Sciatic nerve (tissue), 2 donors: ENCODE measurements around the gene NUSAP1. TPM values are rescaled to one million over a fixed set of nuclear protein-coding genes. Genes with fewer than 3 reads are reported as not detected.
"Not testable (repeated sequence)": the region's sequence is repeated elsewhere in the genome, so short reads cannot be mapped to it uniquely, and the experiment has no call there.

Experiments used
- ATAC-seq: fragments of 200-7000 bp; cut with Tn5 transposase; one replicate; pipeline ENCODE4 v1.9.1; 2020; ENCODE audit warnings: mild to moderate bottlenecking, moderate library complexity
- DNase-seq: peaks from one replicate; pipeline ENCODE4 v3.0.0-alpha.2; 2020; ENCODE audit warnings: low spot score
- intact Hi-C: fragments of 100-400 bp; cut with DNase I; formaldehyde crosslinking; loops from one replicate; pipeline ENCODE4 v1.14.2; 2022
- total RNA-seq: library from RNA; stranded (reverse); fragmentation: NEBNext Ultra II Directional; extraction: Animal tissue kit (Norgen Biotek cat#: 25700); gene quantifications from one replicate; pipeline ENCODE4 v1.2.1, GENCODE V29; 2021
- donor health status: DM: no; HTN: no; CAD: no.
- donor health status: DM: no; HTN: no; CAD: no.

NUSAP1 gene
- total RNA-seq, 1 donor from 2014 or later = 3.1 TPM

DNA sequence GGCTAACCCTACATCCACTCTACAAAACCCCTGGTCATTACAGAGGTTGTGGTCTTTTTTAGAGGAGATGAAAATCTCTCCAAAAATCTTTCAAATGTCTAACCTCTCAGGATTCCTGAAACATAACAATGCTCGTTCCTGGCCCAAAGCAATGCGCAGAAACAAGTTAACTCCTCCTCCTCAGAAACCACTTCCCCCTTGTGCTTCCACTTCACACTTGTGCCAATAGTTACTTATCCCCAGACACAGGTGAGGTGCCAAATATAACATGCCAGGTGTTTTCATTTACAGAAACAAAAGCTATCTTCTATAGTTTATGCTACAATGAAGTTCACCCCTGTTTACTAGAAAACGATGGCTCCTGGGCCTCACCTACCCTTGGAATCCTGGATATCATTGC is 63.4 kb downstream of the NUSAP1 start:
- ATAC-seq = no peak
- intact Hi-C loops = no loop called here
- no peak for DNase-seq

DNA sequence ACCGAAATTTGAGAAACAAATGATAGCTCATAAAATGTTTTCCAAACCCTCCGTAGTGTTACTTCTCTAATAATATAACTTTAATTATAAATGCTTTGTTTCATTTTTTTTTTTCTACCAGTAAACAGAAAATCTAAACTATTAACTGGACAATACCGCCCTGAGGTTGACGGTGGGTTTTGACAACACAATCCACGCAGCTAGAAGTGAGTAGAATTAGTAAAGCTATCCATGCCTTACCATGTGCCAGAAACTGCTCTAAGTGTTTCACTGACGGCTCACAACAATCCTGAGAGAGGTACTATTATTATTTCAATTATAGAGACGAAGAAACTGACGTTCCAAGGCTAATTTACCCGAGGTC is 69.2 kb downstream of the NUSAP1 start:
- DNase-seq (no peak), ATAC-seq (no peak)
- intact Hi-C loops = no loop called here

DNA sequence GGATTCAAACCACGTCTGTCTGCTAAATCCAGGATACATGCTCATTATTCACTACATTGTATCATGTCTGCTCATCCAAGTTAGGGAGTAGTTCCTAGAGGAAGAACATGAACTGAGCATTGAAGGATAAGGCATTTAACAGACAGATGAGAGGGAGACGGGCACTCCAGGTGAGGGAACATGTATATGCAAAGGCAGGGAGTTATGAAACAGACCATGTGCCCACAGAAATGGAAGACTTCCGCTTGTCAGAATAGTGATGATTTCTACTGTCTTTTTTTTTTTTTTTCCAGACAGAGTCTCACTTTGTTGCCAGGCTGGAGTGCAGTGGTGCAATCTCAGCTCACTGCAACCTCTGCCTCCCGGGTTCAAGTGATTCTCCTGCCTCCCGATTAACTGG is 74.7 kb downstream of the NUSAP1 start:
- ATAC-seq = no peak
- intact Hi-C loops = no loop called here
- no peak for DNase-seq

DNA sequence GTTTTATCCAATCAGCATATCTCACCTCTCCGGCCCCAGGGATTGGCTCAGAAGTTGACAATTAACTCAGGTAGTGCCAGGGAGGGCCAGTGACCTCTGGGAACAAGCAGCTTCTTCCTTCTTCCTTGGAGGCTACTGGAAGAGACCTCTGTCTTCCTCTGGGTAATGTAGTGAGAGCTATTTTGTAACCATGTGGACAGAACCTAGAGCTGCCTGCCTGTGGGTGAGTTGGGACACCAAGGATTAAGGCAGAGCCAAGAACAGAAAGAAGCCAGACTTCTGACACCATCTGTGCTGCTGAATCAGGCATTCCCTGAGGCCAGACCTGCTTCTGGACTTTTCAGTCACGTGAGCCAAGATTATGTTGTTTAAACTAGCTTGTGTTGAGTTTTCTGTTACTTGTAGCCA is 75.6 kb downstream of the NUSAP1 start:
- DNase-seq (no peak), ATAC-seq (no peak)
- intact Hi-C loops = no loop called here

DNA sequence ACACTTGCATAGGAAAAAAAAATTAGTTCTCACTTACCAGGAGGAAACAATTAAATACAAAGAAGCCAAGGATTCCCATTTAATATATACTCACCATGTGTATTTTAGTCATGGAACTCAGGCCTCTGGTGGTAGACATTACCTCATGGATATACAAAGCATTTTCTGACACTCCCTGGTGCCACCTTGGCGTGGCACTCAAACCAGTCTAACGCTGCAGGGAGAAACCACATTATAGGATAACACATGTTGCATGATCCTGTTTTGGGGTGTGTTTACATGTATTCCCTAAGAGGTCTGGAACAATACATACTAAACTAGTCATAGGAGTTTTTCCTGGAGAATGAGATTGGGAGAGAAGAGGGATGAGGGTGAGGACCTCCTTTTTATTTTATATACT is 78.3 kb downstream of the NUSAP1 start:
- no peak for DNase-seq
- ATAC-seq = no peak
- intact Hi-C loops = no loop called here

DNA sequence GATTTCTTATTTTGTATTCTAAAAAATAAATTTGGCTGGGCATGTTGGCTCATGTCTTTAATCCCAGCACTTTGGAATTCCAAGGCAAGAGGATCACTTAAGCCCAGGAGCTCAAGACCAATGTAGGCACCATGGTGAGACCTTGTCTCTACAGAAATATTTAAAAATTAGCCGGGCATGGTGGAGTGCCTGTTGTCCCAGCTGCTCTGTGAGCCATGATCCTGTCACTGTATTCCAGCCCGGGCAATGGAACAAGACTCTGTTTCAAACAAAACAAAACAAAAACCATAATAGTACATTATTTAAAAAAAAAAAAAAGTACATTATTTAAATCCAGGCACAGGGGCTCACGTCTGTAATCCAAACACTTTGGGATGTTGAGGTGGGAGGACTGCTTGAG is 78.8 kb downstream of the NUSAP1 start:
- DNase-seq = no peak
- intact Hi-C loops = no loop called here
- no peak for ATAC-seq

DNA sequence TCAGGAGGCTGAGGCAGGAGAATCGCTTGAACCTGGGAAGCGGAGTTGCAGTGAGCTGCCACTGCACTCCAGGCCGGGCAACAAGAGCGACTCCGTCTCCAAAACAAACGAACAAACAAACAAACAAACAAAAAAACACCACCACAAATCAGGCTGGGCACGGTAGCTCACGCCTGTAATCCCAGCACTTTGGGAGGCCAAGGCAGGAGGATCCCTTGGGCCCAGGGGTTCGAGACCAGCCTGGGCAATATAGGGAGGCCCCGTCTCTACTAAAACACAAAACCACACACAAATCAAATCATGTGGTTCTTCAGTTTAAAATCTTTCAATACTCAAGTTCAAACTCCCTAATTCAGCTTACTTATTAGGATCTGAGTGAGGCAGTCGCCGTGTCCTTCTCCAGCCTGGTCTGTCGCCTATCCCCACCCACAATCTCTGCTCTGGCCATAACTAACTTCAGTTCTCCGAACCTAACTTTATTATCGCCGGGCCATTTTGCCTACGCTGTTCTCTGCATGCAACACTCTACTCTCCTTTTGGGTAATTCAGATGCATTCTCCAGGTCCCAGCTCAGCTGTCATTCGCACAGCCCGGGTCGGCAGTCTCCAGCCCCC is 83.6 kb downstream of the NUSAP1 start:
- intact Hi-C loops = no loop called here
- no peak for DNase-seq
- peak; percentile 51 for ATAC-seq

DNA sequence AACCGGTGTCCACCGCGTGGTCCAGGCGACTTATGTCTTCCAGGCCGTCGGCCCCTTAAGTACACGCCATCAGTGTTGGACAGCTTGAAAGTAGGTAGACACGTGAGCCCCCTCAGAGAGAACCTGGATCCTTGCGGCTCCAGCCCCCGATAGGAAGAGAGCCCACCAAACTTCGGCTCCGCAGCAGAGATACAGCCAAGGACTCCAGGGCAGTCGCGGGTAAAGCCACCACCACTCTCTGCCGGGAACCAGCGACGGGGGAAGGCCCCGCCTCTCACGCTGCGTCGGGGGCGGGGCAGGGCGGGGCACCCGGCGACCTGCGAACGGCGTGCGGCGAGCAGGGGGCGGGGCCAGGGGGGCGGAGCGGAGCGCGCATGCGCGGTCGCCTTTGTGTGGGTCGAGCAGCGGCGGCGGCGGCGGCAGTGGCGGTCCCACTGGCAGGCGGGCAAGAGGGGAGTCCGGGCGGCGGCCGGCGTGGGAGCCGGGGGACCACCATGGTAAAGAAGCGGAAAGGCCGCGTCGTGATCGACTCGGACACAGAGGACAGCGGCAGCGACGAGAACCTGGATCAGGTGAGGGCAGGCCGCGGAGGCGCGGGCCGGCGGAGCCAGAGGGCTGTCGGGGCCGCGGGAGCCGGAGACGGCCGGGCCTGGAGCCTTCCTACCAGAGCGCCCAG is 84.2 kb downstream of the NUSAP1 start, which contains the start of gene RTF1:
RTF1 (plus strand) TSS at position 354 of the 676 bp plus-strand sequence; CDS start at position 375, 21 bp downstream.
- DNase-seq (peak; percentile 98), ATAC-seq (peak; percentile 99)
- intact Hi-C loops = no loop called here

DNA sequence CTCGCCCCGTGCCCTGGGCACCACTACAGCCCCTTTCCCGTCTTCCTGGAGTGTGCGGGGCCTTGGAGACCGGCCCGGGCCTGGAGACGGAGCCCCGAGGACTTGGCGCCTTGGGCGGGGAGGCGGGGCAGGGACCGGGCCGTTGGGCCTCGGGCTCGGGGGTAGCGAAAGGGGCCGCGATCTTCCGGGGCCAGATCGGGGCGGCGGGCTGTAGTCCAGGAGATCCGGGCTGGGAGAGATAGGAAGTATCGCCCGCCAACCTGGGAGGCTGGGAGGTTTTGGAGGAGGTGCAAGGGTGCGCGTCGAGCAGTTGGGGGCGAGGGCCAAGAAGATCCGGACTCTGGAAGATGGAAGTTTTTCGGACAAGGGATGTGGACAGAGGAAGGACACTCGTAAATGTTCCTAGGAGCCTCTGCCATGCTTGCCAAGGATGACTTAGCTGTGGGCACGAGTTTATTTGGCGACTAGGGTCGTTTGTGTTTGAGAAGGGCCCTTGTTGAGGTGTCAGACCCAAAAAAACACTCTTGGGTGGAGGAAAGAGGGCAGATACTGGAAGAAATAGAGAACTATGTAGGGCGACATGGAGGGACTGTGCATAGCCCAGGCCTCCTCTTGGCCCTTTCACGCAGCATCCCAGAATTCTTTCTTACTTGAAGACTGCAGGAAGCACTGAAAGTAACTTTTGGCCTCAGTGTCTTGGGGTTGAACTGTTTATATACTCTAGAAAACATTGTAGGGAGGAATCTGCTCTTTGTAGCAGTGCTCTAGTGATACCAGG is 84.9 kb downstream of the NUSAP1 start:
- peak; percentile 24 for ATAC-seq
- intact Hi-C loops = loop anchor here (2.0 kb wide), 1 partner anchor 15 kb away; no protein-coding TSS in a partner anchor
- peak; percentile 70 for DNase-seq

DNA sequence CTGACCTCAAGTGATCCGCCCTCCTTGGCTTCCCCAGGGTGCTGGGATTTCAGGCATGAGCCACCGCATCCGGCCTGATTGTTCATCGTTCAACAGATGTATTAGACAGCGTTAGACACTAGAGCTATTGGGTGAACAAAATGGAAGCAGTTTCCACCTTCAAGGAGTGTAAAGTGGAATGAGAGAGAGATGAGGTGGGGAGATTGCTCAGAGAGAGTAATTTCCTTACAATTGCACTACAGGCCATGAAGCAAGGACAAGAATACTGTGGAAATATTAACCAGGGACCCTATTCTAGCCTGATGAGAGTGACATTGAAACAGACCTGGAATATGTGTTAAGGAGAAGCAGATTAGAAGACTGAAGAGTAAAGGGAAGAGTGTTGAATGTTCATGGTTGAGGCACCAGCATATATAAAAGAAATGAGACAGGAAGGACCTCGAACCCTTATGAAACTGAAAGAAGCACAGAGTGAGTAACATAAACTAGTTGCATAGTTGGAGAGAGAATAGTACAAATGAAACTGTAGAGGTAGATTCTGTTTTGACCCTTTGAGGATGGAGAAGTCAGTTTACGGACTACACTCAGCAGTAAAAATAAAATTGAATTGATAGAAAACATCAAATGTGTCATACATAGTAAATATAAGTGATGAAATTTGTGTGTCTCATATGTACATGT is 91.4 kb downstream of the NUSAP1 start:
- no peak for ATAC-seq
- intact Hi-C loops = no loop called here
- DNase-seq = no peak

DNA sequence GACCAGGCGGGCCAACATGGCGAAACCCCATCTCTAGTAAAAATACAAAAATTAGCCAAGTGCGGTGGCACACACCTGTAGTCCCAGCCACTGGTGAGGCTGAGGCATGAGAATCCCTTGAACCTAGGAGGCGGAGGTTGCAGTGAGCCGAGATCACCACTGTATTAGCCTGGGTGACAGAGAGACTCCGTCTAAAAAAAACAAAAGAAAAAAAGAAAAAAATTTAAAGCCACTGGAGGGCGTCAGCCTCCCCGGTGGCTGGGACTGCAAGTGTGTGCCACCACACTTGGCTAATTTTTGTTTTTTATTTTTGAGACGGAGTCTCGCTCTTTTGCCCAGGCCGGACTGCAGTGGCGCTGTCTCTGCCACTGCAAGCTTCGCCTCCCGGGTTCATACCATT is 92.1 kb downstream of the NUSAP1 start:
- DNase-seq (no peak), ATAC-seq (no peak)
- intact Hi-C loops = no loop called here

DNA sequence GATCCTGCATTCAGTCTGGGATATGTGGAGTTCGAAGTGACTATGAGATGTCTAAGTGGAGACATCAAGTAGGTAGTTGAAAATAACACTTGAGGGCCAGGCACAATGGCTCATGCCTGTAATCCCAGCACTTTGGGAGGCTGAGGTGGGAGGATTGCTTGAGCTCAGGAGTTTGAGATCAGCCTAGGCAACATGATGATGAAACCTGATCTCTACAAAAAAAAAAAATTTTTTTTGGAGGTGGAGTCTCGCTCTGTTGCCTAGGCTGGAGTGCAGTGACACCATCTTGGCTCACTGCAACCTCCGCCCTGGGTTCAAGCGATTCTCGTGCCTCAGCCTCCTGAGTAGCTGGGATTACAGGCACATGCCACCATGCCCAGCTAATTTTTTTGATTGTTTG is 93.2 kb downstream of the NUSAP1 start:
- ATAC-seq, intact Hi-C loops, DNase-seq: not testable (repeated sequence)

DNA sequence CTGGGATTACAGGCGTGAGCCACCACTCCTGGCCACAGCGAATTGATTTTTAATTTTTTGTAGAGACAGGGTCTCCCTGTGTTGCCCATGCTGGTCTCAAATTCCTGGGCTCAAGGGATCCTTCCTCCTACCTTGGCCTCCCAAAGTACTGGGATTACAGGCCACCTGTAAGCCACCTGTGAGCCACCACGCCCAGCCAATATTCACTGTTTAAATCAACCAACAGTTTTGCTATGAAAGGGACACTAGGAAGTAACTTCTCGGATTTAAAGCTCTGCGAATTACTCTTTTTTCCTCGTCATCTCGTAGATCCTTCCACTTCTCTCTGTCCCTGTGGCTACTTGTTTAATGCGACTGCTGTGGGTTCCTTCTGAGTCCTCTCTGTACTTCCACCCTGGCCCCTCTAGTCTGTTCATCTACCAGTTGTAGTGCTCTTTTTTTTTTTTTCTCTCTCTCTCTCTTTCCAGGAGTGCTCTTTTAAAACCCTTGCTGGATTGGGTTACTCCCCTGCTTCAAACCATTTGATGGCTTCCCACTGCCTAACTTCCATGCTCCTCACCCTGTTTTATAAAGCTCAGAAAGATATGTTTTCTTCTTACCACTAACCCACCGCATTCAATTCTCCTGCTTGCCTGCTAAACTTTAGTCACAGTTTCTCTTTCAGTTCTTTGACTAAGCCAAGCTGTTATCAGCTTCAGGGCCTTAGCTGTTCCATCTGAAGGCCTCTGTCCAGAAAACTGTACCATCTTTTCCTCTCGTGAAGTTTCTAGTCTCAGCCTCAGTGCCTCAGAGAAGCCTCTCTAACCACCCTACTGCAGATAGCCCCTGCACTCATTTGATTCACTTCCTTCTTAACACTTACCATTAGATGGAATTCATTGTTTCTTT is 96.6 kb downstream of the NUSAP1 start:
- ATAC-seq = no peak

More for the DNA sequence above, 96.6 kb downstream of the NUSAP1 start:
- intact Hi-C loops = no loop called here
- DNase-seq = no peak

Other genes with a start within 250 kb of the NUSAP1 start
- gene INO80, start 216.6 kb upstream of the NUSAP1 start, total RNA-seq = 30.2 TPM
- not detected for gene EXD1, start 102.1 kb upstream of the NUSAP1 start, total RNA-seq
- 71.6 TPM for gene CHP1, start 101.6 kb upstream of the NUSAP1 start, total RNA-seq
- 0.40 TPM for gene OIP5, start 290 bp upstream of the NUSAP1 start, total RNA-seq
- 14.4 TPM for gene NDUFAF1, start 69.6 kb downstream of the NUSAP1 start, total RNA-seq
- gene RTF1, start 84.2 kb downstream of the NUSAP1 start, total RNA-seq = 35.4 TPM
- not detected for gene ITPKA, start 161.0 kb downstream of the NUSAP1 start, total RNA-seq
- gene LTK, start 180.9 kb downstream of the NUSAP1 start, total RNA-seq = 1.1 TPM
- 30.0 TPM for gene RPAP1, start 211.4 kb downstream of the NUSAP1 start, total RNA-seq
- gene TYRO3, start 226.3 kb downstream of the NUSAP1 start, total RNA-seq = 36.9 TPM